Suppressor macrophage treated with lipopolysaccharide for 4 hours (primary cell): ENCODE measurements around the gene BCHE.
"Not testable (repeated sequence)": the region's sequence is repeated elsewhere in the genome, so short reads cannot be mapped to it uniquely, and the experiment has no call there.

Experiments used
- DNase-seq: peaks from one replicate; pipeline ENCODE4 v3.0.0-alpha.2; 2020

The BCHE gene

DNA sequence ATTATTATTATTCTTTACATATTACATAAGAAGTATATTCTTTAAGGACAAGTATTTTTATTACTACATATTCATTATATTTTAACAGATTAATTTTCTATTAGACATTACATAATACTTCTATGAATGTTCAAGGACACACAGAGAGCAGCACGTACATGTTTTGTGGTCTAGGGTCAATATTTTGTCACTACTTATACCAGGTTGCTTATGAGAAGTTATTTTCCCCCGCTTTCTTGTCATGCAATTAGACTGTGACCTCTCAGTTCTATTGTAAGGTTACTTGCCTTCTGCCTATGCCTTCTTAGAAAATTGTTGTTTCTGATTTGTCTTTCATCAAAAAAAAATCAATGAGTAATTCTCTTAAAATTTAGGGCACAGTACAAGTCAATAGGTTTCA is 21.5 kb downstream of the BCHE start:
- no peak for DNase-seq

DNA sequence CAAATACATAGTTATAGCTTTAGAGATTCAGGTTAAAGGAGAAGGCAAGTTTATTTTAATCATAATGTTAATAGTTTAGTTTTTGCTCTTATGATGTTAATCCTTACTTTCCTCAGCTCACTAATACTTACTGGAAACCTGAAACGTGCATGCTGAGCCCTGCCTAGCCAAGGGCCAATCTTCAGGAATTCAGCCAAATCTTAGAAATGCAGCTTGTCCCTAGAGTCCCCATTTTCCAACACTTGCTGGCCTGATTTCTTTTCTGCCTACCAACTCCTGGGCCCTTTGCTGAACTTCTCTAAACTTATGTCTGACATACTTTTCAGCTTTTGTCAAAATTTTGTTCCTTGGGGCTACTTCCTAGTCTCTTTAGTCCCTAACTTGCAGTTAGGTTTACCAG is 22.8 kb downstream of the BCHE start:
- DNase-seq, result no peak

- not testable (repeated sequence) for DNase-seq
These were observed 29.3 kb downstream of the BCHE start for GRCh38 chr3:165807937-165808336.

DNA sequence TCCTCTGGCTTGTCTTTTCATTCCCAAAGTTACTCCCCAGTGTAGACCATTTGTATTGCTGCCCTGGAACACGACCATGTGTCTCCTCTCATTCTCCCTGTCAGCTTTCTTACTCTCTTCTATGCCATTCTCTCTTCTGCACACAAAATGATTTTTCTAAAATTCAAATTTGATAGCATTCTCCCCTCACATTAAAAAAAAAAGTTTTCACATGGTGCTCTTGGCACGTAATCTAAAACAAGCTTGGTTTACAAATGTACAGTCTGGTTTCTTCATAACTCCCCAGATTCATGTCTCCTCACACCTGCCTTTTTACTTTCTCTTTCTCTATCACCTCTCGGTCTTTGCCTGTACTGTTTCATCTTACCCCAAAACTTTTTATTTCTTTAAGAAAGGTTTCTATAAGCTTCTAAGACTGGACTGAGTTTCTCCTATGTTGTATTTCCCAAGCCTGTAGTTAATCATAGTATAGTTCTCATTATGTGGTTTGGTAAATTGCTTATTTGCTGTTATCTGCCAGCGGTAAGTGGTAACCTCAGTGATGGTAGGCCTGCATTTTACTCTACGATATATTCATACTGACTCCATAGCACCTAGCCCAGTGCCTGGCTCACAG is 31.2 kb downstream of the BCHE start:
- no peak for DNase-seq

DNA sequence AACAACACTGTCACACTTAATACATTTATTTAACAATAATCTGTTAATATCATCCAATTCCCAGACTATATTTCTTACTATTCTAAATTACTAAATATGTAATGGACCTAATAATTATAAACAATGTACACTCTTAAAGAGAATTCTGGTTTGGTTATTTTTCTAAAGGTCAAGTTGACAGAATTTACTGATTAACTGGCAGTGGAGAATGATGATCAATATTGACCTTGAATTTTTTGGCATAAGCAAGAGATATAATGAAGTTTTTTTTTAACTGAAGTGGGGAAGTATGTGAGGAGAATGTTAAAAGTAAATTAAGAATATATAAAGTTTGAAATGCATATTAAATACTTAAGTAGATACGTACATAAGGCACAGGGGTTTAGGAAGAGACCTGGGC is 33.8 kb downstream of the BCHE start:
- no peak for DNase-seq

GRCh38 chr3:165800970-165801369 is 36.3 kb downstream of the BCHE start:
- no peak for DNase-seq

GRCh38 chr3:165799026-165799425 is 38.2 kb downstream of the BCHE start:
- no peak for DNase-seq

- no peak for DNase-seq
These were observed 39.7 kb downstream of the BCHE start for GRCh38 chr3:165797551-165797950.

GRCh38 chr3:165796701-165797100 is 40.5 kb downstream of the BCHE start:
- no peak for DNase-seq

- no peak for DNase-seq
These were observed 48.7 kb downstream of the BCHE start for GRCh38 chr3:165788531-165788930.

DNA sequence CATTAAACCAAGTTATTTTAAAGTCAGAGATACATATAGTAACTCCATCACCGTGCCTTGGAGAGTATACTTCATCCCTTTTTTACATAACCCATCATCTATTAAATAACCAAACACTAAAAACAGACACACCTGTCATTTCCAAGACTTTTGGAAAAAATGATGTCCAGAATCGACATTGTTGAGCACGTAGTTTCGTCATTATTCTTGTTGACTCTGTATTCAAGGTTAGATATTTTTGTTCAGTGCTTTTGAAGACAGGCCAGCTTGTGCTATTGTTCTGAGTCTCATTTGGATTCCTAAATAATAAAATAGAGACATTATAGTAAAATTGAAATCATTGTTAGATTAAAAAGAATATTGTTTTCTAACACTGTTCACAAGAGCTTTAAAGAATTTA is 51.2 kb downstream of the BCHE start:
- DNase-seq, result no peak

GRCh38 chr3:165784337-165784736 is 52.9 kb downstream of the BCHE start:
- no peak for DNase-seq

GRCh38 chr3:165783383-165783782 is 53.8 kb downstream of the BCHE start:
- no peak for DNase-seq

DNA sequence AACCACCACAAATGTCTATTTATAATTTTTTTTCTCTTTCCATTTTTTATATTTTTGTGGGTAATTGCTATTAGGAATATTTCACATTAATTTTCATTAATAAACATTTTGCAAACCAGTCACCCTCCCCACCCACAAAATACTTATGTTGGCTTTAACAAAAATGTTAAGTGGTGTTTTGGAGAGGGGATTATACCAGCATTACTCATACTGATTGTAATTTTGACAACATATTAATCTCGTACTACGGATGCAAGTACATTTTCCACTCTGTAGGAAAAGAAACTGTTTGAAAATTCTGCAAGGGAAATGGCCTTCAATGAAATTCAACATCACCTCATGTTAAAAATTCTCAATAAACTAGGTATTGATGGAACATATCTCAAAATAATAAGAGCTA is 58.3 kb downstream of the BCHE start:
- DNase-seq, result no peak

DNA sequence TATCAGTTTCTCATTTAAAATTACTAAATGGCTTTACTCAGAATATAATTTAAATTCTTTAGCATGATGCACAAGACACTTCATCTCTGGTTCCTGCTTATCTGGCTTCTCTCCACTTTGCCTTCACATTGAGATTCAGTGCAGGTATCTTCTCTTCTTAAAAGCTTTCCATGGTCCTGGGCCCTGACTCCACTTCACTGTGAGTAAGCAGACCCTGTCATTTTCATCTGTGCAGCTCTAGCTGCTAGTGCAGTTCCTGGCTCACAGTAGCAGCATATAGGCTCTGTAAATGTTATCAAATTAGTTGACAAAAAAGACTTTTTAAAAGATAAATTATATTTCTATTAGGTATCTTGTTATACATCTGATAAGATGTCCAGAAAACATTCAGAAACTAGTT is 58.8 kb downstream of the BCHE start:
- DNase-seq, result no peak

DNA sequence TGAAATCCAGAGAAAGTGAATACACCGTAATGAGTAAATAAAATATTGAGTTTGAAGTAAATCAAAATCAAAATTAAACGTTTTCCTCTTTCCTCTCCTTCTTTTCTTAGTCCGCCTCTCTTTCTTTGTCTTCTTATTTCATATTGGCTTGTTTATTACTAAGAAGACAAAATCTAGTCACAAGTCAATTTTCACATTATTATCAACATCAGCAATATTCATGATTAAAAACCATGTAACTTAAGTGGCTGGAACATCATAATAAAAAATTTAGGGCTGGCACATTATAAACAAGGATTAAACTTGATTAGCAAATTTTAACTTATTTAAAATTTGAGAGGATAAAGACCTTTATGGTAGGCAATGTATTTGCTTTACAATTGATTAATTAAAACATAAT is 61.4 kb downstream of the BCHE start:
- no peak for DNase-seq

GRCh38 chr3:165770781-165771180 is 66.4 kb downstream of the BCHE start:
- DNase-seq, result no peak

GRCh38 chr3:165768680-165769079 is 68.5 kb downstream of the BCHE start:
- no peak for DNase-seq

DNA sequence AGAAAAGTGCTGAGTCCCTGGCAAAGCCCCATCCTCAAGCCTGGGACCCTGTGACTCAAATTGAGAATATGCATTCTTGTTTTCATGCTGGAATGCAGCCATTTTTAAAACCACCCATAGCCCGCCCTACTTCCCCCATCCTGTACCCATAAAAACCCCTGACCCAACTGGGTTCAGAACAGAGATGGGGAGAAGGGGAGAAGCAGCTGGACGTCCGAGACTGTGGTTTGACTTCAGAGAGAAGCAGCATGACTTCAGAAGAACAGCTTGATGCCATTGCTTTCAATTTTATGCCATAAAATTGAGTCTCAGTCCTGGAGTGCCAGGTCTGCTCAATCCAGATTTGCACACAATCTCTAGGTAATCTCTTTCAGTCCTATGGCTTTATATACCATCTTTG is 78.2 kb downstream of the BCHE start:
- DNase-seq, result no peak

- no peak for DNase-seq
These were observed 81.7 kb downstream of the BCHE start for GRCh38 chr3:165755571-165755970.

GRCh38 chr3:165754219-165755007 is 82.8 kb downstream of the BCHE start:
- DNase-seq, result no peak

GRCh38 chr3:165753560-165753959 is 83.7 kb downstream of the BCHE start:
- no peak for DNase-seq

DNA sequence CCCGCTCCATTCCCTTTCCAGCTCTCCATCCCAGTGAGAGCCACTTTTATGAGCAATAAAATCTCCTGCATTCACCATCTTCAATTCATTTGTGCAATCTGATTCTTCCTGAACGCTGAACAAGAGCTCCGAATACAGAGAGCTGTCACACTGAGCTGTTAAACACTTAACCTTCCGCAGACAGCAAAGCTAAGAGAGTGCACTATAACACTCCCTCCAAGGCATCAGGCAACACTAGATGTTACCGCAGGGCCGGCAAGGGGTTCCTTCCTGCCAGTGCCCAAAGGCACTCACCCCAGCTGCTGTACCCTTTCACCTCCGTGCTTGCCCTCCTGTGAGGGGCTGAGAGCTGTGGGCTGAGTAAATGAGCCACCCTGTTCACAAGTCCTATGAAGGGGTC is 85.6 kb downstream of the BCHE start:
- DNase-seq, result no peak

GRCh38 chr3:165749821-165750220 is 87.4 kb downstream of the BCHE start:
- DNase-seq, result no peak

- DNase-seq, result no peak
These were observed 88.0 kb downstream of the BCHE start for GRCh38 chr3:165749241-165749640.
